HepG2 (cell line): ENCODE results near the gene TRMU. TPM values are rescaled to one million over a fixed set of nuclear protein-coding genes. Genes with fewer than 3 reads are reported as not detected.
A peak's percentile ranks its signal among the peaks of the same experiment; 100 is the strongest.

Experiments
- ATAC-seq: fragments of 200-7000 bp; cut with Tn5 transposase; 3 replicates; pipeline ENCODE4 v1.9.1; 2020; ENCODE audit warnings: mild to moderate bottlenecking, moderate library complexity
- BruUV-seq: library from RNA; stranded (reverse); fragments of 400-500 nt; replicated peaks from 2 replicates; lab custom pipeline; 2021; lab: Mats Ljungman, UMichigan
- CTCF ChIA-PET: fragments of 300-600 bp; formaldehyde crosslinking; extraction: SDS; loops from one replicate; lab custom pipeline; 2021; ENCODE audit warnings: low total read pairs, inconsistent platforms, low intra/inter-chr PET ratio; lab: Yijun Ruan, JAX
- POLR2A ChIA-PET: fragments of 350-600 bp; sonication (Branson Sonifier 250); formaldehyde crosslinking; loops from one replicate; lab custom pipeline; 2020; ENCODE audit warnings: antibody characterized with exemption, inconsistent platforms; lab: Yijun Ruan, JAX
- DNase-seq: peaks from one replicate; pipeline ENCODE4 v3.0.0-alpha.2; 2015; ENCODE audit warnings: low spot score
- FAIRE-seq: peaks from 3 replicates; lab custom pipeline; 2011; peaks lifted over from hg19 to GRCh38; lab: Jason Lieb, UNC
- H2AFZ ChIP-seq: one replicate; pipeline ENCODE4 v1.6.1; 2011; ENCODE audit warnings: low read length, inconsistent platforms
- H3K27ac ChIP-seq: fragments of 300-600 bp; 3 replicates; pipeline ENCODE4 v1.8.0; 2011; ENCODE audit warnings: mixed run types, mild to moderate bottlenecking, mixed read lengths, low read length, inconsistent platforms; ENCODE audit not compliant: insufficient read depth; ENCODE audit errors: extremely low read length
- H3K27me3 ChIP-seq, 2 experiments: fragments of 200-600 bp in 1 of 2; 2 replicates in 1 of 2; 3 replicates in 1 of 2; pipeline versions ENCODE4 v1.6.0 to v1.8.0; 2011; ENCODE audit warnings: low read length in 2 of 2, mild to moderate bottlenecking in 2 of 2, moderate library complexity in 2 of 2, inconsistent platforms in 1 of 2; ENCODE audit not compliant: insufficient read depth in 2 of 2, control insufficient read depth in 1 of 2
- H3K36me3 ChIP-seq, 2 experiments: fragments of 200-600 bp in 1 of 2; replicated peaks in 1 of 2; 2 replicates in 1 of 2; 3 replicates in 1 of 2; pipeline versions ENCODE4 v1.5.1 to v1.8.0; 2011; ENCODE audit warnings: low read length in 2 of 2, inconsistent platforms in 1 of 2; ENCODE audit not compliant: insufficient read depth in 2 of 2, control insufficient read depth in 1 of 2
- H3K4me1 ChIP-seq: 2 replicates; pipeline ENCODE4 v1.5.1; 2012; ENCODE audit warnings: low read length, inconsistent platforms; ENCODE audit not compliant: insufficient read depth
- H3K4me2 ChIP-seq: 2 replicates; pipeline ENCODE4 v1.6.0; 2011; ENCODE audit warnings: low read depth, low read length, inconsistent platforms
- H3K4me3 ChIP-seq, 3 experiments: fragments of 200-600 bp in 1 of 3; sonication (generic), shearing (Covaris generic) in 1 of 3; replicated peaks in 1 of 3; 2 replicates each; pipeline ENCODE4 v1.5.1; 2011 to 2016; ENCODE audit warnings: low read length in 3 of 3, inconsistent platforms in 2 of 3, low read depth in 2 of 3, mild to moderate bottlenecking in 2 of 3, control low read depth in 1 of 3, mixed read lengths in 1 of 3; ENCODE audit not compliant: insufficient read depth in 1 of 3
- H3K79me2 ChIP-seq: one replicate; pipeline ENCODE4 v1.6.1; 2011; ENCODE audit warnings: low read length, inconsistent platforms; ENCODE audit not compliant: insufficient read depth
- H3K9ac ChIP-seq: 2 replicates; pipeline ENCODE4 v1.6.0; 2011; ENCODE audit warnings: mild to moderate bottlenecking, low read depth, low read length, inconsistent platforms; ENCODE audit not compliant: insufficient read depth
- H3K9me3 ChIP-seq: 2 replicates; pipeline ENCODE4 v1.5.1; 2012; ENCODE audit warnings: mild to moderate bottlenecking, low read length
- H4K20me1 ChIP-seq: 2 replicates; pipeline ENCODE4 v1.6.0; 2011; ENCODE audit warnings: inconsistent platforms, mild to moderate bottlenecking, low read length, moderate library complexity; ENCODE audit not compliant: insufficient read depth
- AGO2 ChIP-seq: fragments of 200-400 bp; formaldehyde crosslinking; optimal IDR thresholded peaks from 2 replicates; pipeline ENCODE3; 2017; ENCODE audit warnings: mild to moderate bottlenecking, low read depth, low read length, moderate library complexity
- CBX1 ChIP-seq: IDR thresholded peaks from one replicate; pipeline ENCODE4 v1.6.1; 2016; ENCODE audit warnings: antibody characterized with exemption, low read depth
- POLR2AphosphoS5 ChIP-seq: IDR thresholded peaks from 2 replicates; pipeline ENCODE4 v1.6.1; 2012; ENCODE audit warnings: low read depth, low read length
- RBFOX2 ChIP-seq: fragments of 200-400 bp; formaldehyde crosslinking; IDR thresholded peaks from 2 replicates; pipeline ENCODE4 v1.6.1; 2017; ENCODE audit warnings: low read depth, mild to moderate bottlenecking, low read length
- ZGPAT ChIP-seq: IDR thresholded peaks from 2 replicates; pipeline ENCODE4 v1.6.1; 2016; ENCODE audit warnings: mild to moderate bottlenecking
- WGBS: methylation state at CpG from one replicate; pipeline ENCODE4 v1.1.6; 2017; ENCODE audit warnings: low lambda C conversion rate; 5-methylcytosine and 5-hydroxymethylcytosine counted together
- in situ Hi-C: cut with HindIII; loops from 2 replicates; pipeline ENCODE4 v1.10.0; 2017; ENCODE audit warnings: low pct_unique_long_range_greater_than_20kb; ENCODE audit not compliant: extremely low pct_ligation_motif_present
- intact Hi-C: fragments of 100-400 bp; cut with micrococcal nuclease; formaldehyde crosslinking; loops from one replicate; pipeline ENCODE4 v1.10.0; 2022; ENCODE audit not compliant: unreplicated experiment
- polyA plus RNA-seq, 8 experiments: library from polyadenylated mRNA; depleted of rRNA in 3 of 8; stranded (reverse) in 7 of 8; unstranded in 1 of 8; fragments of >200 nt; fragmentation: Illumina TruSeq in 4 of 8; extraction: Trizol in 4 of 8; gene quantifications; 2 replicates each; pipeline versions ENCODE4 v1.2.1 to v1.2.3, GENCODE V29; 2011 to 2016; ENCODE audit warnings: low read depth in 4 of 8, missing spikeins in 1 of 8, mixed read lengths in 1 of 8; ENCODE audit not compliant: insufficient read depth in 1 of 8
- total RNA-seq, 5 experiments: library from RNA; depleted of rRNA; stranded (reverse); fragments of >200 nt; fragmentation: Illumina TruSeq; extraction: Trizol; gene quantifications; 2 replicates each; pipeline ENCODE4 v1.2.3, GENCODE V29; 2016; ENCODE audit warnings: low read depth in 1 of 5

The TRMU gene
- total and polyA plus RNA-seq, 2 of the 13 experiments (the other 11 are each of a cell fraction or from before 2014, with no cell fraction given), result 31.0 to 50.2 TPM

- no peak for FAIRE-seq
- H3K36me3 ChIP-seq, result peaks cover 50 to 85% of the 10 kb centered on the region in 2 experiments
- DNase-seq, result no peak
- in situ Hi-C loops, result no loop called here
- POLR2A ChIA-PET, result interaction anchor here (1.0 to 4.2 kb wide), 5 partner anchors 8 to 159 kb away, joined by 3 to 33 read pairs (median 5); partner anchors contain the start of genes GTSE1 and TTC38
- H3K4me3 ChIP-seq, result no peak overlapping the region
- H3K9ac ChIP-seq, result no peak overlapping the region
- no peaks in the 10 kb centered on the region for H3K79me2 ChIP-seq
- no peak overlapping the region for H2AFZ ChIP-seq
- H4K20me1 ChIP-seq, result no peaks in the 10 kb centered on the region
- 96% methylated on average over 13 of the region's 24 CpGs for whole genome bisulfite sequencing
- no peak overlapping the region for H3K4me2 ChIP-seq
- peak; percentile 76 for TF ChIP-seq RBFOX2
- peak; percentile 83 for TF ChIP-seq AGO2
- no peak for TF ChIP-seq CBX1
- TF ChIP-seq, all 625 proteins: peak for 2
- H3K27ac ChIP-seq, result no peak overlapping the region
- H3K9me3 ChIP-seq, result no peaks in the 10 kb centered on the region
- CTCF ChIA-PET, result no interaction called here
- H3K27me3 ChIP-seq, result no peaks in the 10 kb centered on the region
- no peaks in the 10 kb centered on the region for H3K4me1 ChIP-seq
- BruUV-seq, result no TSS peak
- ATAC-seq, result peak; percentile 16
- intact Hi-C loops, result no loop called here
Observed at GRCh38 chr22:46287873-46288751, 47.4 kb upstream of the TRMU start.

DNA sequence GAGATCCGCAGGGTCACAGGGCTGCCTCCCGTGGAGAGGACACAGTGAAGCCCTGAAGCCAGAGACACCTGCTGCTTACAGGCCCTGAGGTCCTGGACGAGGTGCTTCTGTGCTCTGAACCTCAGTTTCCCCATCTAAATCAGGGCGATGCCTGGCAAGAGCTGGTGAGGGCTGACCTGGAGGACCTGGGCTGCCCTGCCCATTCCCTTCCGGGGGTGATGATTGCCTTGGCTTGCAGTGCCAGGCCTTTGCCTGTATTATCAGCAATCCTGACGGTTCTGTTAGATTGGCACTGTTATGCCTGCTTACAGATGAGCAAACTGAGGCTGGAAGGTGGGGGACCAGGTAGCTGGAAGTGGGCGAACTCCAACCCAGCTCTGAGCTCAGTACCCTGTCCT is 46.7 kb upstream of the TRMU start:
- Histone ChIP-seq H3K36me3 (peaks cover 48 to 82% of the 10 kb centered on the region in 2 experiments), H3K4me1 (no peaks in the 10 kb centered on the region), H3K79me2 (no peaks in the 10 kb centered on the region), H3K4me2 (no peak overlapping the region), H3K4me3 (no peak overlapping the region), H3K9me3 (no peaks in the 10 kb centered on the region), H3K27ac (no peak overlapping the region), H3K27me3 (no peaks in the 10 kb centered on the region)
- BruUV-seq, result no TSS peak
- ChIA-PET POLR2A (interaction anchor here (2.7 to 4.2 kb wide), 2 partner anchors 11 to 20 kb away, joined by 9 to 33 read pairs; partner anchors contain the start of gene TTC38), CTCF (no interaction called here)
- FAIRE-seq, result no peak
- WGBS, result 100% methylated on average over 3 of the region's 7 CpGs
- DNase-seq, result no peak
- no peak for TF ChIP-seq ZGPAT (CRISPR knock-in tag)
- peak; percentile 34; the same call in 1 of the 2 replicates for TF ChIP-seq POLR2AphosphoS5
- TF ChIP-seq, all 625 proteins: peak for 1
- H2AFZ ChIP-seq, result no peak overlapping the region
- no peak for ATAC-seq
- H4K20me1 ChIP-seq, result no peaks in the 10 kb centered on the region
- intact Hi-C loops, result no loop called here
- in situ Hi-C loops, result no loop called here
- H3K9ac ChIP-seq, result no peak overlapping the region
